Erythroblast (primary cell): ENCODE data around the gene ADARB2.

Source experiments
- GATA1 ChIP-seq: IDR thresholded peaks from 2 replicates; pipeline ENCODE4 v1.6.1; 2011; ENCODE audit warnings: low read depth, mild to moderate bottlenecking, control low read depth, low read length, moderate library complexity
- POLR2A ChIP-seq: IDR thresholded peaks from 2 replicates; pipeline ENCODE4 v1.6.1; 2011; ENCODE audit warnings: mild to moderate bottlenecking, low read length

GRCh38 chr10:1173091-1173490 is 564.2 kb downstream of the ADARB2 start:
- TF ChIP-seq POLR2A (no peak), GATA1 (no peak)
